Measurements from ENCODE around the gene TCF7L1.
"Not testable (repeated sequence)": the region's sequence is repeated elsewhere in the genome, so short reads cannot be mapped to it uniquely, and the experiment has no call there.

The TCF7L1 gene

DNA sequence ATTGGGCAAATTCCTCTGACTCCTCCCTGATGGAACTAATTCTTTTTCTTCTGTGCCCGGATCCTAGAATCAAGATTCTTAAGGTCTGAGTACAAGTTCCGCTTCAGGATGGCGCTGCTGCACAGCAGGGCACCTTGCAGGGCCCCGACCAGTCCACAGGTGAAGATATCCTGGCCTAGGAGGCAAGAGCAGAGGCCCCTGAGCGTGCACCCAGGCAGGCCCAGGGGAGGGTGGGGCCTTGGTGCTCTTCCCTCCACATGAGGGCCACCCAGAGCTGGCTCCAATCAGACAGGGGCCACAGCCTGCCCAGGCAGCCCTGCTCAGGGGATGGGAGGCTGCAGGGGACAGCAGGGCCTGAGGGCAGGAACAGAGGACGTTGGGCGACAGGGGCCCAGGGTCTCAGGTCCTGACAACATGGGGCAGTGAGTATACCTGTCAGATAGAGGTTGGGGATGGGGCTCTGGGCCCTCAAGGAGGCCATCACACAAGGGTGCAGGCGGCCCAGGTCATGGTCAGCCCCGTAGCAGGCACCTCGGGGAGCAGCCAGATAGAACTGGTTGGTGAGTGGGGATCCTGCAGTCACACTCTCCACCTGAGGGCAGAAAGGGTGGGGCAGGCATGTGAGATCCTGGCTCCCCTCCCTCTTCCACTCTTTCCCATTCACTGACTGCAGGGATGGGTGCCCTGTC lies 210.2 kb downstream of the TCF7L1 start:
- not testable (repeated sequence) for DNase-seq (ENCODE audit: low read depth in 2 of 3, low spot score in 1 of 3)

DNA sequence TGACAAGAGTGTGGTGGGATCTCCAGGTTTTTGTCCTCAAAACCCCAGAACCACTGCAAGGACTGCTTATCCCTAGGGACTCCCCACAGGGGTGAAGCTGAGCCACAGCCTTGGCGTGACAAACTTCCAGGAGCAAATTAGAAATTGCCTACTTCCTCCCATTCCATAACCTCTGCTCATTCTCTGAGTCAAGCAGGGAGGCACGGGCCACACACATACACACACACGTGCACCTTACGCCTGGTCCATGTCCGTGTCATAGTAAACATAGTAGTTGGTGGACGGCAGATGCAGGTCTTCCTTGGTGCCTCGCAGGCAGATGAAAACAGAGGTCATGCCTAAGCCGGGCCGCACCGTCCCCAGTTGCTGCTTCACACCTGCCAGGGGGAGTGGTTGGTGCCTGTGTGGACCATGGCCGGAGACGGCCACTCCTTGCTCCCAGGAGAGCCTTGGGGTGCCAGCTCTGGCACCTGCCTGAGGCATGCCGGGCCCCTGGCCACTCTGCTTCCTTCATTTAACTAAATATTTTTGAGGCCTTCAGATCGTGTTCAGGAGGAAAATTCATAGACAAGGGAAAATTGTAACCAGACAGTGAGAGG lies 211.3 kb downstream of the TCF7L1 start:
- no peak for DNase-seq (ENCODE audit: low read depth in 2 of 3, low spot score in 1 of 3)

DNA sequence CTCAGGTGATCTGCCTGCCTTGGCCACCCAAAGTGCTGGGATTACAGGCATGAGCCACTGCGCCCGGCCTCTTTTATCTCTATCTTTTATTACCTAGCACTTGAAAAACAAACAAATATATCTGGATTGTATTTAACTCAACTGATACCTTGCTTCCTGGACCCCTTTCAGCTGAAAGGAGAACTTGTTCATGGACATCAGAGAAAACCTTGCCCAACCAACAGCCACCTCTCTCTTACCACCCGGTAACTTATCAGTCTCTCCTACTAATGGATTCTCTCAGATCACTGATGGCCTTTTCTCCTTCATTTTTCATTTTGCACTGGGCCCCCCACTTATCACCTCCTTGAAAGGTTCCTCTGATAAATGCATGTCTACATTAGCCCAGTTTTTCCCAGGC lies 214.4 kb downstream of the TCF7L1 start:
- DNase-seq (ENCODE audit: low read depth in 2 of 3, low spot score in 1 of 3), result no peak

DNA sequence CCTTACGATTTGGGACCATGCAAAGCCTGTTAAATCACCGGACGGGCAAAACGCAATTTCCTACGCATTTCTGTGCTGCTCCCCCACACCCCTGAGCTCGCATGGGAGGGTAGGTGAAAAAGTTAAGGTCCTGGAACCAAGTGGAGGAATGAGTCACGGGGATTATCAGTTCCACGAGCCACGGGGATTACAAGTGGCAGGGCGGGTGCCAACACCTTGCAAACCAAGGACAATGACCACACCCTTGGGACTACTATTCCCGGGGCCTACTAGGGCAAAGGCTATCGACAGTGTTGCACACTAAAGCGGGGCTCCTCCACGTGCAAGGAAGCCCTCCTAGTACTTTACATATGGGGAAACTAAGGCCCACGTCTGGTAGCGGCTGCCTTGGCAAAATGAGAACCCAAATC lies 220.7 kb downstream of the TCF7L1 start:
- peak in 1 of 3 donors; percentile 8 for DNase-seq (ENCODE audit: low read depth in 2 of 3, low spot score in 1 of 3)

DNA sequence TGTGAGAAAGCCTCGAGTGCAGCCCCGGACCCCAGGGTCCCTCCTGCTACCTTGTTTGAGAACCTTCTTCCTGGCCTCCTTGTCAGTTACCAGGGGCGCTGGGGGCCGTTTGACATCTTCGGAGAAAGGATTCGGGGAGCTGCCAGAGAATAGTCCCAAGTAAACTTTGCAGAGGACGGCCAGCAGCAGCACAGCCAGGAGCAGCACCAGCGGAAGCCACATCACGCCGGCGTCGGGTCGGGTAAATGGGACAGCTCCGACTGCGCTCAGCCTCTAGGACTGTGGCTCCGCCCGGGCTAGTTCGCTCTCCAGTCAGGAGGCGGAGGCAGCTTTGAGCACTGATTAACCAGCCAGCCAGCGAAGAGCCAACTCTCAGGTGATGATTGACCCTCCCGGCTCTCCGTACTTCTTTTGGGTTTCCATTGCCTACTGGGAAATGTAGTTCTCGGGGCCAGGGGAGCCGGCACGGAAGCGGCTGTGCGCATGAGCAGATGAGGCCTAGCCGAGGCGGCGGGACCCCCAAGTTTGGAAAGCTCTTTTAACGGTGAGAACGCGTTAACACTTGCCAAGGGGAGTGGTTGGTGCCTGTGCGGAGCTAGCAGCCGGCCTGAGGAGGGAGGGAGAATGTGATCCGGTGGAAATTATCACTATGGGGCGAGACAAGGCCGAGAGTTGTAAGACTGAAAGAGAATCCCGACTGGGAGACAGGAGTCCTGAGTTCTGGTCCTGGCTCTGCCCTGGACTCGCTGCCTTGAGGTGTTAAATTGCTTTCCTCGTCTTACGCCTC lies 221.3 kb downstream of the TCF7L1 start, which contains the start of the genes ELMOD3 and RETSAT:
Gene ELMOD3 (plus strand): TSS at position 484 of the 787 bp plus-strand sequence. CDS start 2,430 bp downstream, outside the sequence.
Gene RETSAT (minus strand): TSS at position 243 of the 787 bp plus-strand sequence. CDS start 21 bp downstream, at position 222.
- peak; percentile 96 to 98 (median 96) for DNase-seq (ENCODE audit: low read depth in 2 of 3, low spot score in 1 of 3)

DNA sequence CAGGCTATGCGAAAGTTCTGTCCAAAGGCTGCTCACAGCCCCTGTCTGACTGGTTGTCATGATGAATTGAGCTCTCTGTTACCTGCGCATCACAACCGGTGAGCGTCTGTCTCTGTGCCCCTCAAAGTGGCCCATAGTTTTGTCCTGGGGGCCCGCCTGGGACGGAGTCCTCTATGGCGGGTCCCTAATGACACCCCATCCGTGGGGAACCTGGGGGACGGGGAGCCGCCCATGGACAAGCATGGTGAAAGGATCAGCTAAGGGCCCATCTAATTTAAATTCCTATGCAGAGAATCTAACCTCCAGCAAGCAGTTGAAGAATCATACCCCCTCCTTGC lies 221.8 kb downstream of the TCF7L1 start:
- no peak for DNase-seq (ENCODE audit: low read depth in 2 of 3, low spot score in 1 of 3)

- no peak for DNase-seq (ENCODE audit: low read depth in 2 of 3, low spot score in 1 of 3)
Measured at GRCh38 chr2:85355521-85355920, 222.3 kb downstream of the TCF7L1 start.

GRCh38 chr2:85356186-85356585 lies 223.0 kb downstream of the TCF7L1 start:
- no peak for DNase-seq (ENCODE audit: low read depth in 2 of 3, low spot score in 1 of 3)

DNA sequence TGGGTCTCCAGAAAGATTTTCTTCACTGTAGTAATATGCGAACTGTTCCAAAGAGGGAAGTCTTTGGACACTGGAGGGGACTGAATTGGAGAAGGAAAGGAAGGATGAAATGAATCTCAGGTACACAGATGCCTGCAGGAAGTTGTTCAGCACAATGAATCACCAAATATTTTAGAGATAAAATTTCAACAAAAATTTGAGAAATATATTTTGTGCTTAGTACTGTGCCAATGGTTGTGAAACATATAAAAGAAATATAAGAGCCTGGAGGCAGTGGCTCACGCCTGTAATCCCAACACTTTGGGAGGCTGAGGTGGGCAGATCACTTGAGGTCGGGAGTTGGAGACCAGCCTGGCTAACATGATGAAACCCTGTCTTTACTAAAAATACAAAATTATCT lies 224.5 kb downstream of the TCF7L1 start:
- DNase-seq (ENCODE audit: low read depth in 2 of 3, low spot score in 1 of 3), result no peak
